HL-60/S4 (cell line): ENCODE data around the gene CIBAR2.

Experiments
- in situ Hi-C: fragments of 300-500 bp; cut with MboI; formaldehyde crosslinking; loops from 2 replicates; pipeline ENCODE4 v1.14.3; 2022; ENCODE audit warnings: low sequenced_read_pairs

CIBAR2 gene

DNA sequence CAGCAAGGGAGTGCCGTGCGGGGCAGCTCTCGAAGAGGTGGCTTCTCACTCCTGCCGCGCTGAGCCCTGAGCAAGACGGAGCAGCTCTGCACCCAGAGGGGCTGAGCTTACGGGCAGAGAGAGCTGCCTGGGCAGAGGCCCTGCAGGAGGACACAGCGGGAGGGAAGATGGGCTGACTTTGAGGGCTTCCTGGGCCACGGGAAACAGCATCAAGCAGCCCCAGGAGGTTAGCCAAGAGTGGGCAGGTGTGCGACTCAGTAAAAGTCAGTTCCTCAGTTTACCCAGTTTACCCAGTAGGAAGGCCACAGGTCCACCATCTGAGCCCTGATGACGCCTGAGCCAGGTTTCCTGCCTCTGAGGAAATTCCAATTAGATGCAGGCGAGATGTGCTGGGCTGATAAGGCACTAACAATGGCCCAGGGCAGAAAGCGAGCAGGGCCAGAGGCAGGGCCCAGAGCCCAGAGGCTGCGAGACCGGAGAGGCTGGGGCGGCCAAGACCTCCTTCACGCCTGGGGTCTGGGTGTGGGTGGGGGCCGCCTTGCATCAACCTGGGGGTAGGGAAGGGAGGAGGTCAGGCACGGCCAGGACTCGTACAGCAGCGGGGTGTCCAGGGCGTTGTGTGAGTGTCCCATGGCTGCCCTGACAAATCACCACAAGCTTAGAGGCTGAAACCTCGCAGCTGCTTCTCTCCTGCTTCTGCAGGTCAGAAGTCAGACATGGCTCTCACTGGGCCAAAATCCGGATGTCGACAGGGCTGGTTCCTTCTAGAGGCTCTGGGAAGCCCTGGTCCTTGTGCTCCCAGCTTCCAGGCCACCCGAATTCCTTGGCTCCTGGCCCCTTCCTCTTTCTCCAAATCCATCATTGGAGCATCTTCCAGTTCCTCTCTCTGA lies 32.0 kb upstream of the CIBAR2 start:
- in situ Hi-C loops, result no loop called here

DNA sequence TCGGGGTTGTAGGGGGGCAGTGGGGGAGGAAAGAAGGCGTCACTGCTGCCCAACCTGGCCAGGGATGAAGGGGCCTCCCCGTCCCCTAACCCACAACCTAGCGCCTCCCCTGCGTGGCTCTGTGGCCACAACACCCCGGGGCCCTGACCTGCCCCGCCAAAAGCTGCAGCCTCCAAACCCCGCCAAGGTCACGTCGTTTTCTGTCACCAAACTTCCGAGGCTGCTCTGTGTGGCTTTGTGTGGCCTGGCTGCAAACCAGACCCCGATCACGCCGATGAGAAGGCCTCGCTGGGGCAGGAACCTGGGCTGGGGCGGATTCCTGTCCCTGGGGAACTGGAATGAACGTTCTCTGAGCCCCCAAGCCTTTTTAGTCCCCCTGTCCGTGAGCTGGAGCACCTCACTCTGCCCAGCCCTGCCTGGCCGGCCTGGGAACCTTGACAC lies 30.5 kb upstream of the CIBAR2 start:
- in situ Hi-C loops, result no loop called here

DNA sequence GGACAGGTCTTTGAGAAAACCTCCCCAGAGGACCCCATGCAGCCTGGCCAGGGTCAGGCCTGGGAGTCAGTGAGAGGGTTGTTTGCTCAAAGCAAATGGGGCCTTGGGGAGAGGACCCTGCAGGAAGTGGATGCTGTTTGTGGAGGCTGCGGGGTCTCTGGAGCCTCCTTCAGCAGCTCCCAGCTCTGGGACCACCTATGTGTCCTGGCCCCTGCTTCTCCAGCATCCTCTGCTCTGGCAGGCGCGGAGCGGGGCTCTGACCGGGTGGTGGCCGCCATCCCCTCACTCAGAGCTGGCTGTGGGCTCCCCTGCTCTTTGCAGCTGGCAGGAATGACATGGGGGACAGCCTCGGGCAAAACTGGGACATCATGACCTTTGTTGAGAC lies 29.8 kb upstream of the CIBAR2 start:
- in situ Hi-C loops, result no loop called here

DNA sequence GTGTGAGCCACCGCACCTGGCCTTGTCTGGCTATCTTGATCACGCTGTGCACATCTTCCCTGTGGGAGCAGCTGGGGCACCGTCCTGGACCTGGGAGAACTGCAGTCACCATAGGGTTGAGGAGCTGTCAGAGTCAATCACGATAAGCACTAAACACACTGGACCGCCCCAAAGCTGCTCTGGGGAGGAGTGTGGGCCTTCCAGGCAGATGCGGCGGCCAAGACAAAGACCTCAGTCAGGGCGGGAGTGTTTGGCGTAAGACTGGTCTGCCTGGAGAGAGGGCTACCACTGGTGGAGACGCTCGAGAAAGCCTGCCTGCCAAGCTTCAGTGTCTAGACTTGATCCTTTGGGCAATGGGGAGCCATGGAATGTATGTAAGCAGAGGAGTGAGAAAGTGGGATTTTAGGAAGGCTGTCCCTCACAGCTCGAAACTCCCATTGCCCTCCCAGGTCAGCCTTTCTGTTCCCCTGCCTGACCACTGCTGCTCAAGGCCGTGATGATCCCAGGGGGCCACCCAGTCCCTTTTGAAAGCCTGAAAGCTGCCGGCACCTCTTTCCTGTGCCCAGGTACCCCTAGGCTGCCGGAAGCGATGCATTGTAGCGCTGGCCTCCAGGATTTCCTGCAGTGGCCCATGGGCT lies 29.3 kb upstream of the CIBAR2 start:
- in situ Hi-C loops, result no loop called here

DNA sequence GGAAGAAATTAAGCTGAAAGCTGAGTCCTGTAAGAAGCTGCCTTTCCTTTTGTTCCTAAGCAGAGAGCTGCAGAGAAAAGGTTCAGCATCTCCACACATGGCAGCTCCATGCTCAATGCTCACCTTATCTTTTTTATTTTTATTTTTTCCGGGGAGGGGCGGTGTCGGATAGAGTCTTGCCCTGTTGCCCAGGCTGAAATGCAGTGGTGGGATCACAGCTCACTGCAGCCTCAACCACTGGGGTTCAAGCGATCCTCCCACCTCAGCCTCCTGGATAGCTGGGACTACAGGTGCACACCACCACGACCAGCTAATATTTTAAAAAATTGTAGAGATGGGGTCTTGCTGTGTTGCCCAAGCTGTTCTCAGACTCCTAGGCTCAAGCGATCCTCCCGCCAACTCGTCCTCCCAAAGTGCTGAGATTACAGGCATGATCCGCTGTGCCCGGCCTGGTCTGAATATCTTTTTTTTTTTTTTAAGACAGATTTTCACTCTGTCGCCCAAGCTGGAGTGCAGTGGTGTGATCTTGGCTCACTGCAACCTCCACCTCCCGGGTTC lies 28.3 kb upstream of the CIBAR2 start:
- in situ Hi-C loops, result no loop called here

DNA sequence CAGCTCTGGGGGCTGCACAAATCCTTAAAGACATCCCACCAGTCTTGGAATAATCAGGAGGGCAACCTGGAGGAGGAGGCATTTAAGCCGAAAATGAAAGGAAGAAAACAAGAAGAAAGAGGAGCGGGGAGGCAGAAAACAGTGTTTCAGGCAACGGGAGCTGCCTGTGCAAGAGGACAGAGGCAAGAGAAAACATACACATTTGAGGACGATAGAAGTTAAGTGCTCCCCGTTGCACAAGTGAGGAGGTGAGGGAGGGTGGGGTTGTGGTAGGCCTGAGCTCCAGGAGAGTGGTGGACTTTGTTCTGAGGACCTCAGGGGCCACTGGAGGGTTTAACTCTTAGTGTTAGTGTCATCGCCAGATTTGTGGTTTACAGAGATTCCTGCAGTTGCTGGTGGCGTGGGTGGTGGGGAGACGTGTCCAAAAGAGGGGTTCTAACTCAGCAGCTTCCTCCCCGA lies 27.6 kb upstream of the CIBAR2 start:
- in situ Hi-C loops, result no loop called here

DNA sequence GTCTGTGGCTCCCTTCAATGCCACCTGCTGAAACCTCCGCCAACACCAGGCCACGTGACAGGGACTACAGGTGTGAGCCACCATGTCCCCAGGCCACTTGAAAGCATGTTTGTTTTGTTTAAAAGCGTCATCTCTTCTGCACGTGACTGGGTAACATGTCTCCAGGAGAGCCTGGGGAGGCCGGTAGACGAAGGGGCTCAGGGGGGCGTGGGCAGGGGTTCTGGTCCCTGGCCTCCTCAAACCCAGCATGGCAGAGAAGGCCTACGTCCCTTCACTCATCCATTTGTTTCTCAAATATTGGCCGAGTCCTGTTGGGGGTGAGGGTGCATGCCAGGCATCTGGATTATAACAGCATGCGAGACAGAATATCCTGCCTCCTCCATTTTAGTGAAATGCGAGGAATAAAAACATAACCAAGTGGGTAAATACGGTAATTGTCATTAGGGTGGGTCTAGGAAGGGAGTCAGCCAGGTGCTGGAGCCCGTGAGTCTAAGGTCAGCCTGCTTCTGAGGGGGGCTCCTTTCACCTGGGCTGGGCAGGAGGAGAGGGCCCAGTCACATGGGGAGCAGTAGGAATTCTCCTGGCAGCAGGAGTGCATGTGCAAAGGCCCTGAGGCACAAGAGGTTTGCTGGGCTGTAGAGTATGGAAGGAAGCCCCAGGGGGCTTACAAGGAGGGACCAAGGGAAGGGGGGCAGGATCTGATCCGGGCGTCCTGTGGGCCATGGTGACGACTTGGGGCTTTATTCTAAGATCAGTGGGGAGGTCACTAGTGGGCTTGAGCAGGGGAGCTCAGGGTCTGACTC lies 26.8 kb upstream of the CIBAR2 start:
- in situ Hi-C loops, result no loop called here

DNA sequence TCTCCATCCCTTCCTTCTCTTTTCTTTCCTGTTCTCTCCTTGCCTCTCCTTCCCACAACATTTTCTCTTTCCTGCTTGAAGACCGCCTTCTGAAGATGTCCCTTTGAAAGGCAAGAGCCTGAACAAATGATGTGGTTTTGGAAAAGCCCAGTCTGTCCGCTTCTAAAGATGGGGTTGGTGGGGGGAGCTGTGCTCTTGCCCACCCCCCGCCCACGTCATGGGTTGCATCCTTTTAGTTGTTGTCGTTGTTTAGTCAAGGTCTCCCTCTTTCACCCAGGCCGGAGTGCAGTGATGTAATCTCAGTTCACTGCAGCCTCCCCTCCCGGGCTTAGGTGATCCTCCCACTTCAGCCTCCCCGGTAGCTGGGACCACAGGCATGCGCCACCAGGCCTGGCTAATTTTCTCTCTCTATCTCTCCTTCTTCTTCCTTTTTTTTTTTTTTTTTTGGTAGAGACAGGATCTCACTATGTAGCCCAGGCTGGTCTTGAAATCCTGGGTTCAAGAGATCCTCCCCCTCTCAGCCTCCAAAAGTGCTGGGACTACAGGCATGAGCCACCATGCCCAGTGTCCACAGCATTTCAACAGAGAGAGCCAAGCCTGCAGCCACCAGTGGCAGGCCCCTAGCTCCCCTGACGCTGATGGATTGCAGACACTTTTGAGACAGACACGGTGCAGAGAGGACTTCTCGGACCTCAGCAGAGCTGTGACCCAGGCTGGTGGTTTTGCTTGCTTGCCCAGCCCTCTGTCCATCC lies 26.0 kb upstream of the CIBAR2 start:
- in situ Hi-C loops, result no loop called here

DNA sequence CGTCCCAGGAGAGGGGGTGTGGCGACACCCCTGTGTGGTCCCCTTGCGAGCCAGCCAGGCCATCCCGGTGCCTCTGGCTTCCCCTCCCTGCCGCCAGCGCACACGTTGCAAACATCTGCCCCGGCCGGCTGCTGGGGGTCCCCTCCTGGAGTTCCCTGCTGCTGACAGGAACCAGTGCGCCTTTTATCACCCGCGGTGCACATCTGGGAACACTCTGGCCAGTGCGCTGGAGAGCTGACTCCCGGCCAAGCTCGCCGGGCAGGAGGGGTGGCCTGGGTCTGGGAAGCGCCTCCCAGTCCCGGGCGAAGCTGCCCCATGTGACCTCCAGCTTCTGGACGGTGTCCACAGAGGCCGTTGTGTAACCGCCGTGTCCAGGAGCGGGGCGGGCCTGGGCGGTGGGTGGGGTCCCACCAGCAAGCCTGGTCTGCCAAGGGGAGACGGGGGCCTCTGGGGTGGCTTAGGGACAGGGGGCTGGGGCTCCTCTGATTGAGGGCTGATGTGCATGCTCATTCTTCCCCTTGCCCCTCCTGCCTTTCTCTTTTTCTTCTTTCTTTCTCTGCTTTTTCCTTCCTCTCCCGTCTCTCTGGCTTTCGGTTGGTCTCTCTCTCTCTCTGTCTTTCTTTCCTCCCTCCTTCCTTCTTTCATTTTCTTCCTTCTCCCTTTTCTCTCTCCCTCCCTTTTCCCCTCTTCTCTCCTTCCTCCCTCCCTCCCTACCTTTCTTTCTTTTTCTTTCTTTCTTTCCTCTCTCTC lies 25.2 kb upstream of the CIBAR2 start:
- in situ Hi-C loops, result no loop called here

DNA sequence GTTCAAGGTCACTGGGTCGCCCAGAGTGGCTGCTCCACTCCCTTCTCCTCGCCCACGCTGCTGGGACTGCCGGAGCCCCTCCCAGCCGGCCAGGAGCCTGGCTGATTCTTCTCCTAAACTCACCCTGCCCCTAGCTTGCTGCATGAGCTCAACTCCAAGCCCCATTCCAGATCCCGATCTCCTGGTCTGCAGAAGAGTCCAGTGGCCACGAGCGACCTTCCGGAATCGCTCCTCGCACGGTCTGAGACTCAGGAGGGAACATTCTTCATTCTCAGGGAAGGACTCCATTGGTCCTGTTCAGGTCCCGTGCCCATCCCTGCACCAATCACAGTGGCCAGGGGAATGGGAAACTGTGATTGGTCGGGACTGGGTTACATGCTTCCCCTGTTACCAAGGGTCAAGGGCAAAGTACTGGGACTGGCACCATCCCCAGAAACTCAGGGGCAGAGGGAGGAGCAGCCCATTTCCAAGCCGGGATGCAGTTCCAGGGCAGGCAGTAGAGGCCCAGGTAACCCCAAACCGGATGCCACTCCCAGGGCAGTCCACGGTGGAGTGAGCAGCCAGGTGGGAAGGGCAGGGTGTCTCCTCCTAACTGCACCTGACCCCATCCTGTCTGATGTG lies 24.5 kb upstream of the CIBAR2 start:
- in situ Hi-C loops, result no loop called here

DNA sequence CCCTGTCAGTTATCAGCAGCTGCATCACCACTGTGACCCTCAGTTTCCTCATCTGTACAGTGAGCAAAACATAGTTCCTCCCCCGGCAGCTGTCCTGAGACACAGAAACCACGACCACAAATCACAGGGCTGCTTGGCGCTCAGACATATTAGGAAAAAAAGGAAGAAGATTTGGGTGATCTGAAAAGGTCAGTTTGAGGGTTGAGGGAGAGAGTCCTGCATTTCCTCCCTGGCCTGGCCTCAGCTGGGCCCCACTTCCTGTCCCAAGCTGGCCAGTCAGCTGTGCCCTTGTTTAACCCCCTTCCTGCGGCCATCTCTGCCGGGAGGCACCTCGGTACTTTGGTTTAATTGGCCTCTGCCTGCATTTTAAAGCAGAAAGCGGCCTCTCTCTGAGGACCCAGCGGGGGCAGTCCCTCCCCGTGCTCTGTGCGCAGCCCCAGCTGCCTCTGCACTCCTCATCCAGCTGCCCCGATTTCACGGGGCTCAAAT lies 24.0 kb upstream of the CIBAR2 start:
- in situ Hi-C loops, result no loop called here

DNA sequence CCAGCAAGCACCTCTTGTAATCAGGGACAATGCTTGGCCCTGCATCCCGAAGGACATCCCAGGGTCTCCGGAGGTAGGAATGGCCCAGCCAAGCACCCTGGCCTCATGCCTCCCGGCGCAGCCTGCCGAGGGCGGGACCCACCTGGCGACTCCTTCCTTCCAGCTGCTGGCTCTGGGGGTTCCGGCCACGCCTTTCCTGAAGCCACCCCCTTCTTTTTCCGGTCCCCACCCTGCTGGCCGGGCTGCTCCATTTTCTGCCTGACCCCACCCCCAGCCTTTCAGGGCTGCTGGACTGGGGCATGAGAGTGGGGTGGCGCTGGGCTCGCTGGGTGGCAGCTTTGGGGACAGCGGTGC lies 22.5 kb upstream of the CIBAR2 start:
- in situ Hi-C loops, result no loop called here

DNA sequence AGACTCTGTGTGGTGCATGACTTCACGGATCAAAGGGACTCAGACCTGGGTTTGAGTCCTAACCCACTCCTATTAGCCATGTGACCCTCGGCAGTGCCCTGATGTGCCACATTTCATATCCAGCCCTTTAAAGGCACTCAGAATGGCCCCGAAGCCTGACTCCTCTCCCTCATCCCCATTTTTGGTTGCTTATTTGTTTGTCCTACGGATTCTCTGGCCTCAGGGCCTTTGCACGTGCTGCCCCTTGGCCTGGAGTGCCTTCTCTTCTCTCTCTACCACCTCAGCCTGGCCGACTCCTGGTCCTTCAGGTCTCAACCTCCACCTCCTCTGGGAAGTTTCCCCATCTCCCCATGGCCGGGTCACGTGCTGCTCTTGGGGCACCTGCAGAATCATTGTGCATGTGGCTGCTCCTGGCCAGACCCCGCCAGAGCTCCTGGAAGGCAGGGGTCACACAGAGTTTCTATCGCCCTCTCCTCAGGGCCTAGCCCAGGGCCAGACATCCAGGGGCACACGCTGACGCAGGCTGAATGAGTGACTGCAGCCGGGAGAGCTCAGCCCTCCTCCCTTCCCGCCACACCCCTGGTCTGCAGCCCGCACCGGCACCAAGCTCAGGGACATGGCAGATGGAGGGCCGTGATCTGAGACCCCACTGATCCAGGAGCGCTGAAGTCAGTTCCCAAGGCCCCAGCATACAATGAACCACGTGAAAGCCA lies 22.0 kb upstream of the CIBAR2 start:
- in situ Hi-C loops, result no loop called here

DNA sequence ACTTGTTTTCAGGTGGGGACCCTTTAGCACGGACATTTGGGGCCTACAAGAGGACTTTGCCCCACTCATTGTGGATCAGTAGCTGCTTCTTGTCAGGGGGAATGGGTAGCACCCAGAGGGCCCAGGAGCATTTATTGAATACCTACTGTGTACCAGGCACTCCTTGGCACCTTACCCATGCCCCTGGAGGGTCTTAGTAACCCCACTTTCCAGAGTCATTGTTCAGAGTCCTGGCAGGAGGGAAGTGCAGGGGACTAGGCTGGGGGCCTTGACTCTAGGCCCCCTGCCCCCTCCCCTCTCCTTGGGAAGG lies 21.0 kb upstream of the CIBAR2 start:
- in situ Hi-C loops, result no loop called here

DNA sequence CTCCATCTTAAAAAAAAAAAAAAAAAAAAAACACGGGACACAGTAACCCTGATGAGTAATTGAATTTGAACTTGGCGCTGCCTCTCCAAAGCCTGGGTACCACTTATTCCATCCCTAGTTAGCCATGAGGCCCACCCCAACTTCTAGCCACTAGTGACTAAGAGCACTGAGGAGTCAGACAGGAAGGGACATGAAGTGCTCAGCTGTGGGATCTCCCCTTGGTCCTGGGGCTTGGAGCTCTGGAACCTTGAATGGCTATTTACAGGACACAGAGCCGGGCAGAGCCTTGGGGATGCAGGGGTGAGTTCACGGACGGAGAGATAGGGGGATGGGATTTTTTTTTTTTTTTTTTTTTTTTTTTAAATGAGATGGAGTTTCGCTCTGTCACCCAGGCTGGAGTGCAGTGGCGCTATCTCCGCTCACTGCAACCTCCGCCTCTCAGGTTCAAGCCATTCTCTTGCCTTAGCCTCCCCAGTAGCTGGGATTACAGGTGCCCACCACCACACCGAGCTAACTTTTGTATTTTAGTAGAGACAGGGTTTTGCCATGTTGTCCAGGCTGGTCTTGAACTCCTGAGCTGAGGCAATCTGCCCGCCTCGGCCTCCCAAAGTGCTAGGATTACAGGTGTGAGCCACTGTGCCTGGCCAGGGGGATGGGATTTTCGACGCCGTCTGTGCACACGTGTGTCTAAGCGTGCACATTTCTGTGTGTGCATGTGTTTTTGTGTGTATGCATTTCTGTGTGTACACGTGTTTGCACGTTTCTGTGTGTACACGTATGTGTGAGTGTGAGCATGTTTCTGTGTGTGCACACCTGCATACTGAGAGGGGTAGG lies 20.4 kb upstream of the CIBAR2 start:
- in situ Hi-C loops, result no loop called here

DNA sequence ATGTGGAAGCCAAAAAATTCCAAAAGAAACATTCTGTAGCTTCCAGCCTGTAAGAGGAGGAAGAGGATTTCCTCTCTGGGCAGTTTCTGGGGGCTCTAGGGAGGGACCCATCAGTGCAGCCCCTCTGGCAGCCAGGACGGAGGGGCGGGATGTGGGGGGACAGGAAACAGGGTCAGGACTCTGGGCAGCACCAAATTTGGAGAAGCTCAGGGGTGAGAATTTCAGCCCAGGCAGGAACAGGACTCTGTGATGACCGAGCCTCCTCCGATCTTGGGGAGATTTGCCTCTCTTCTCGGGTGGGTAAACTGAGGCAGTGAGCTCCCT lies 18.4 kb upstream of the CIBAR2 start:
- in situ Hi-C loops, result no loop called here

DNA sequence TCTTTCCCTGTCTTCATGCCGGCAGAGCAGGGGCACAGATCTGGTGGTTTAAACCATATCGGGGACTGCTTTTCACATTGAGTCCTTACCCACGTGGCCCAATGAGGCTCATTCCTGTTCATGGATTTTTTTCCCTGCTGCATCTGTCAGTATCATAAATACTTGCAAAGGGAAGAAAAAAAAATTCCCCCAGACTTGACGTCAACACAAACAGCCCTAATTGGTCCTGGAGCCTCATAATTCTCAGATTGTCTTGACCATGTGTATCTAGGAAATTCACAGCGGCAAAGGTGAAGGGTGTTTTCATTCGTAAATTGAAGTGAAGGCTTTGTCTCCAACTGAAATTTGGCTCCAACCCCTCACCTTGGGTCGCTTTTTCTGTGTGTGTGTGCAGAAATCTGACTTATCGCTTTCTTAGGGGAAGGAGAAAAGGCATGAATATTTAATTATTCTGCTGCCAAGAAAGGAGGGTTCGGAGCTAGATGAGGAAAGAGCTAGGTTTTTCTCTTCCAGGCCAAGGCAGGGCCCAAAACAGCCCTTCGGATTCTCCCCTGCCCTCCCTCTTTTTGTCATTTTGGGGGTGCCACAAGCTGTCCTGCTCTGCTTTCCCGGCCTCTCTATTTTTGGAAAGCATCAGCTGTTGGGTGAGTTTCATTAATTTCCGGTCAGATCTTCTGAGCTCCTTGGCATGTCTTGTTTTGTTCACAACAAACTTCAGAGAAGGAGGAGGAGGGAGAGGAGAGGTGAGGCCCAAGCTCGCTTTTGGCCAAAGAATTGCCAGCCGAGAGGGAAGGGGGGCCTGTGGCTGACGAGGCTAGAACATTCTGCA lies 17.8 kb upstream of the CIBAR2 start:
- in situ Hi-C loops, result no loop called here
